Measurements from ENCODE around the gene UST.
"Not testable (repeated sequence)": the region's sequence is repeated elsewhere in the genome, so short reads cannot be mapped to it uniquely, and the experiment has no call there.

The UST gene

GRCh38 chr6:148983966-148984365 lies 237.1 kb downstream of the UST start:
- no peak for DNase-seq

GRCh38 chr6:148984531-148985056 lies 237.8 kb downstream of the UST start:
- DNase-seq: no peak

- DNase-seq: no peak
These were observed 238.7 kb downstream of the UST start for GRCh38 chr6:148985499-148985898.

- no peak for DNase-seq
These were observed 239.8 kb downstream of the UST start for GRCh38 chr6:148986608-148987007.

- DNase-seq: no peak
These were observed 241.2 kb downstream of the UST start for GRCh38 chr6:148987982-148988381.

GRCh38 chr6:148989585-148989984 lies 242.8 kb downstream of the UST start:
- no peak for DNase-seq

GRCh38 chr6:148990403-148990802 lies 243.6 kb downstream of the UST start:
- no peak for DNase-seq

GRCh38 chr6:148996815-148997214 lies 250.0 kb downstream of the UST start:
- DNase-seq: no peak

GRCh38 chr6:148997865-148998264 lies 251.0 kb downstream of the UST start:
- no peak for DNase-seq

- no peak for DNase-seq
These were observed 251.9 kb downstream of the UST start for GRCh38 chr6:148998704-148999103.

GRCh38 chr6:148999501-148999900 lies 252.7 kb downstream of the UST start:
- no peak for DNase-seq

GRCh38 chr6:148999929-149000468 lies 253.2 kb downstream of the UST start:
- no peak for DNase-seq

- DNase-seq: no peak
These were observed 254.6 kb downstream of the UST start for GRCh38 chr6:149001422-149001821.

GRCh38 chr6:149003560-149003959 lies 256.7 kb downstream of the UST start:
- DNase-seq: no peak

GRCh38 chr6:149004664-149005063 lies 257.8 kb downstream of the UST start:
- no peak for DNase-seq

GRCh38 chr6:149006236-149006635 lies 259.4 kb downstream of the UST start:
- not testable (repeated sequence) for DNase-seq

- DNase-seq: no peak
These were observed 259.8 kb downstream of the UST start for GRCh38 chr6:149006671-149007070.

GRCh38 chr6:149007846-149008245 lies 261.0 kb downstream of the UST start:
- no peak for DNase-seq

- DNase-seq: no peak
These were observed 261.9 kb downstream of the UST start for GRCh38 chr6:149008741-149009140.

- DNase-seq: no peak
These were observed 265.3 kb downstream of the UST start for GRCh38 chr6:149012040-149012545.

- no peak for DNase-seq
These were observed 266.9 kb downstream of the UST start for GRCh38 chr6:149013586-149014344.

GRCh38 chr6:149014631-149015534 lies 268.1 kb downstream of the UST start:
- no peak for DNase-seq
